GM18511 (cell line): ENCODE measurements around the gene ZNF804B.

ENCODE experiments used
- ATAC-seq: cut with Tn5 transposase; IDR thresholded peaks from one replicate; pipeline ENCODE4 v1.9.1; 2021; ENCODE audit warnings: mild to moderate bottlenecking, moderate library complexity; ENCODE audit not compliant: unreplicated experiment

ZNF804B gene

GRCh38 chr7:88759230-88760135 is at the start of gene ZNF804B:
TSS of gene ZNF804B (plus strand) at chr7:88759700. CDS start at chr7:88759977, 277 bp downstream.
- ATAC-seq, result peak; percentile 48

- no peak for ATAC-seq
Measured at GRCh38 chr7:88735920-88736319, 23.6 kb upstream of the ZNF804B start.

- no peak for ATAC-seq
Measured at GRCh38 chr7:88737632-88738031, 21.9 kb upstream of the ZNF804B start.

GRCh38 chr7:88746126-88746525 is 13.4 kb upstream of the ZNF804B start:
- no peak for ATAC-seq

GRCh38 chr7:88756802-88757201 is 2.7 kb upstream of the ZNF804B start:
- no peak for ATAC-seq

GRCh38 chr7:88757371-88757770 is 2.1 kb upstream of the ZNF804B start:
- ATAC-seq, result no peak

- peak; percentile 31 for ATAC-seq
Measured at GRCh38 chr7:88758381-88759229, 895 bp upstream of the ZNF804B start.

GRCh38 chr7:88760136-88760515 is 626 bp downstream of the ZNF804B start:
- ATAC-seq, result peak; percentile 15

- no peak for ATAC-seq
Measured at GRCh38 chr7:88761779-88762178, 2.3 kb downstream of the ZNF804B start.

- peak; percentile 66 for ATAC-seq
Measured at GRCh38 chr7:88771417-88771816, 11.9 kb downstream of the ZNF804B start.

GRCh38 chr7:88772776-88773175 is 13.3 kb downstream of the ZNF804B start:
- no peak for ATAC-seq

GRCh38 chr7:88775838-88776237 is 16.3 kb downstream of the ZNF804B start:
- no peak for ATAC-seq

GRCh38 chr7:88787777-88788176 is 28.3 kb downstream of the ZNF804B start:
- ATAC-seq, result no peak

- no peak for ATAC-seq
Measured at GRCh38 chr7:88789480-88790064, 30.1 kb downstream of the ZNF804B start.

GRCh38 chr7:88791891-88792290 is 32.4 kb downstream of the ZNF804B start:
- no peak for ATAC-seq

- no peak for ATAC-seq
Measured at GRCh38 chr7:88792361-88792760, 32.9 kb downstream of the ZNF804B start.

- ATAC-seq, result no peak
Measured at GRCh38 chr7:88795553-88795952, 36.1 kb downstream of the ZNF804B start, which contains the start of gene TEX47. TSS of gene TEX47 (minus strand) at chr7:88795737. CDS start at chr7:88794942, 795 bp downstream.

- ATAC-seq, result no peak
Measured at GRCh38 chr7:88801046-88801445, 41.5 kb downstream of the ZNF804B start.

- ATAC-seq, result no peak
Measured at GRCh38 chr7:88806280-88807037, 47.0 kb downstream of the ZNF804B start.

GRCh38 chr7:88818552-88818951 is 59.1 kb downstream of the ZNF804B start:
- no peak for ATAC-seq
